Measurements from ENCODE around the gene GPR107.

GPR107 gene

DNA sequence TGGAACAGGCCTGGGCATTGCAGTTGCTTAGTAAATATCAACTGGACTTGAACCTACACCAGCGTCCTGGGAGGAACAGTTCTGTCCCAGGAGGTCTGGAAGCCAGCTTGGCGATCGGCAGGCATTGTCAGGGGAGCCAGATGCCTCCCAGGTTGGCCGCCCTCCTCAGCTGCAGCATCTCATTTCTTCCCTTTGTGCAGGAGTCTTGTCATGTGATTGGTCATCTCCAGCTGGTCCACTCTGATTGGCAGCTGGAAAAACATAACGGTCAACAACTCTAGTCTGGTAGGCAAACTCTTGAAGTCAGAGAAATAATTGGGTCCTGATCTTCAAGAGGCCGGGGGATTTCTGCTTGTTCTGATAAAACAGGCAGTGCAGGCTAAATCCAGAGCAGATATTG lies 88.9 kb downstream of the GPR107 start:
- TF ChIP-seq, protein P1, sequence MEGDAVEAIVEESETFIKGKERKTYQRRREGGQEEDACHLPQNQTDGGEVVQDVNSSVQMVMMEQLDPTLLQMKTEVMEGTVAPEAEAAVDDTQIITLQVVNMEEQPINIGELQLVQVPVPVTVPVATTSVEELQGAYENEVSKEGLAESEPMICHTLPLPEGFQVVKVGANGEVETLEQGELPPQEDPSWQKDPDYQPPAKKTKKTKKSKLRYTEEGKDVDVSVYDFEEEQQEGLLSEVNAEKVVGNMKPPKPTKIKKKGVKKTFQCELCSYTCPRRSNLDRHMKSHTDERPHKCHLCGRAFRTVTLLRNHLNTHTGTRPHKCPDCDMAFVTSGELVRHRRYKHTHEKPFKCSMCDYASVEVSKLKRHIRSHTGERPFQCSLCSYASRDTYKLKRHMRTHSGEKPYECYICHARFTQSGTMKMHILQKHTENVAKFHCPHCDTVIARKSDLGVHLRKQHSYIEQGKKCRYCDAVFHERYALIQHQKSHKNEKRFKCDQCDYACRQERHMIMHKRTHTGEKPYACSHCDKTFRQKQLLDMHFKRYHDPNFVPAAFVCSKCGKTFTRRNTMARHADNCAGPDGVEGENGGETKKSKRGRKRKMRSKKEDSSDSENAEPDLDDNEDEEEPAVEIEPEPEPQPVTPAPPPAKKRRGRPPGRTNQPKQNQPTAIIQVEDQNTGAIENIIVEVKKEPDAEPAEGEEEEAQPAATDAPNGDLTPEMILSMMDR (IDR thresholded peaks at IDR 0.05; ENCODE audit: low read depth, low read length, missing control alignments) = no peak

GRCh38 chr9:130143279-130143893 lies 89.7 kb downstream of the GPR107 start:
- DNase-seq (ENCODE audit: low read depth) = no peak
- H3K4me3 ChIP-seq (ENCODE audit: low read depth, low read length) = no peak overlapping the region
- TF ChIP-seq, protein P1 (IDR thresholded peaks at IDR 0.05; ENCODE audit: low read depth, low read length, missing control alignments) = no peak

More for the DNA sequence above, 88.9 kb downstream of the GPR107 start:
- H3K4me3 ChIP-seq (ENCODE audit: low read depth, low read length) = no peak overlapping the region
- DNase-seq (ENCODE audit: low read depth) = no peak

GRCh38 chr9:130143958-130144366 lies 90.3 kb downstream of the GPR107 start:
- TF ChIP-seq, protein P1 (IDR thresholded peaks at IDR 0.05; ENCODE audit: low read depth, low read length, missing control alignments) = no peak
- no peak overlapping the region for H3K4me3 ChIP-seq (ENCODE audit: low read depth, low read length)
- no peak for DNase-seq (ENCODE audit: low read depth)

GRCh38 chr9:130144703-130145102 lies 91.0 kb downstream of the GPR107 start:
- TF ChIP-seq, protein P1 (IDR thresholded peaks at IDR 0.05; ENCODE audit: low read depth, low read length, missing control alignments) = no peak
- no peak overlapping the region for H3K4me3 ChIP-seq (ENCODE audit: low read depth, low read length)
- DNase-seq (ENCODE audit: low read depth) = no peak

DNA sequence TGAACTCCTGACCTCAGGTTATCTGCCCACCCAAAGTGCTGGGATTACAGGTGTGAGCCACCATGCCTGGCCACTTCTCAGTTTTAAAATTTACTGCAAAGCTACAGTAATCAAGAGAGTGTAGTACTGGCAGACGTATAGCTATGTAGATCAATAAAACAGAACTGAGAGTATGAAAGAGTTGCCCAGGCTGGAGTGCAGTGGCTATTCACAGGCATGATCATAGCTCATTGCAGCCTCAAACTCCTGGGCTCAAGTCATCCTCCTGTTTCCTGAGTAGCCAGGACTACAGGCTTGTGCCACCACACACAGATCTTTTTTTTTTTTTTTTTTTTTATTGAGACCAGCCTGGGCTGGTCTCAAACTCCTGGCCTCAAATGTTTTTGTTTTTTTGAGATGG lies 92.0 kb downstream of the GPR107 start:
- TF ChIP-seq, protein P1 (IDR thresholded peaks at IDR 0.05; ENCODE audit: low read depth, low read length, missing control alignments) = no peak
- no peak overlapping the region for H3K4me3 ChIP-seq (ENCODE audit: low read depth, low read length)

GRCh38 chr9:130147198-130147597 lies 93.5 kb downstream of the GPR107 start:
- H3K4me3 ChIP-seq (ENCODE audit: low read depth, low read length) = no peak overlapping the region
- DNase-seq (ENCODE audit: low read depth) = no peak
- TF ChIP-seq, protein P1 (IDR thresholded peaks at IDR 0.05; ENCODE audit: low read depth, low read length, missing control alignments) = no peak

More for the DNA sequence above, 92.0 kb downstream of the GPR107 start:
- DNase-seq (ENCODE audit: low read depth) = no peak

DNA sequence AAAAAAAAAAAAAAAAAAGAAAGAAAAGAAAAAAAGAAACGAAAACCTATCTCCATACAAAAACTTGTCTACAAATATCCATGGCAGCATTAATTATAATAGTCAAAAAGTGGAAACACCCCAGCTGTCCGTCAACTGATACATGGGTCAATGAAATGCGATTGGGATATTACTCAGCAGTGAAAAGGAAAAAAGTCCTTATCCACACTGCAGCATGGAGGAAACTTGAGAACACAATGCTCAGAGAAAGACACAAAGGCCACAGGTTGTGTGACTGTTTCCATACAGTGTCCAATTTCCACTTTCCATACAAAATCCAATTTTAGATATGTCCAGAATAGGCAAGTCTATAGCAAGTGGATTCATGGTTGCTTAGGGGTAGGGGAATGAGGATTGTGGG lies 94.2 kb downstream of the GPR107 start:
- H3K4me3 ChIP-seq (ENCODE audit: low read depth, low read length) = no peak overlapping the region
- TF ChIP-seq, protein P1 (IDR thresholded peaks at IDR 0.05; ENCODE audit: low read depth, low read length, missing control alignments) = no peak
- no peak for DNase-seq (ENCODE audit: low read depth)

Measured in GM12864 (cell line).